Calu3 (cell line): ENCODE results near the gene EGFR. TPM values are rescaled to one million over a fixed set of nuclear protein-coding genes. Genes with fewer than 3 reads are reported as not detected.
A peak's percentile ranks its signal among the peaks of the same experiment; 100 is the strongest.

ENCODE experiments used
- BruUV-seq: library from RNA; stranded (reverse); fragments of 400-500 nt; replicated peaks from 2 replicates; lab custom pipeline; 2021; lab: Mats Ljungman, UMichigan
- CTCF ChIA-PET: fragments of 300-600 bp; sonication (Branson Sonifier 250); formaldehyde crosslinking; loops from one replicate; lab custom pipeline; 2022; ENCODE audit warnings: antibody characterized with exemption; lab: Charles Lee
- DNase-seq: peaks from one replicate; pipeline ENCODE4 v3.0.0; 2022
- H3K27ac Mint-ChIP-seq: one replicate; pipeline ENCODE4 v1.8.0; 2022; ENCODE audit warnings: mixed read lengths; ENCODE audit not compliant: unreplicated experiment
- H3K27me3 Mint-ChIP-seq: one replicate; pipeline ENCODE4 v1.8.0; 2022; ENCODE audit warnings: mixed read lengths; ENCODE audit not compliant: unreplicated experiment
- H3K36me3 Mint-ChIP-seq: one replicate; pipeline ENCODE4 v1.8.0; 2022; ENCODE audit warnings: mild to moderate bottlenecking, moderate library complexity, mixed read lengths; ENCODE audit not compliant: insufficient read depth, unreplicated experiment
- H3K4me1 Mint-ChIP-seq: one replicate; pipeline ENCODE4 v1.8.0; 2022; ENCODE audit warnings: mild to moderate bottlenecking, low read depth, mixed read lengths; ENCODE audit not compliant: unreplicated experiment
- H3K4me3 Mint-ChIP-seq: one replicate; pipeline ENCODE4 v1.8.0; 2022; ENCODE audit warnings: mild to moderate bottlenecking, low read depth, moderate library complexity, mixed read lengths; ENCODE audit not compliant: unreplicated experiment
- H3K9me3 Mint-ChIP-seq: one replicate; pipeline ENCODE4 v1.8.0; 2022; ENCODE audit warnings: low read depth, mixed read lengths; ENCODE audit not compliant: unreplicated experiment
- CTCF ChIP-seq: fragments of 200-600 bp; IDR thresholded peaks from one replicate; pipeline ENCODE4 v1.8.0; 2022; ENCODE audit warnings: antibody characterized with exemption; ENCODE audit not compliant: unreplicated experiment
- intact Hi-C: fragments of 100-400 bp; cut with micrococcal nuclease; formaldehyde crosslinking; loops from one replicate; pipeline ENCODE4 v1.10.0; 2022; ENCODE audit not compliant: unreplicated experiment
- total RNA-seq: library from RNA; stranded (reverse); gene quantifications from 2 replicates; pipeline ENCODE4 v1.2.3, GENCODE V29; 2022

Gene EGFR
- total RNA-seq, 1 experiment from 2014 or later = 87.4 TPM

GRCh38 chr7:55122263-55122662 is 103.4 kb downstream of the EGFR start:
- intact Hi-C loops = no loop called here
- Mint-ChIP-seq H3K4me3 (no peak overlapping the region), H3K27me3 (no peaks in the 10 kb centered on the region), H3K27ac (peak overlapping the region; percentile 0), H3K9me3 (no peaks in the 10 kb centered on the region), H3K36me3 (peaks cover 10% of the 10 kb centered on the region), H3K4me1 (peaks cover 56% of the 10 kb centered on the region)
- no TSS peak for BruUV-seq
- DNase-seq = no peak
- TF ChIP-seq CTCF = no peak
- CTCF ChIA-PET = no interaction called here

GRCh38 chr7:55124989-55125875 is 106.4 kb downstream of the EGFR start:
- no peak for DNase-seq
- CTCF ChIA-PET = interaction anchor here (1.2 kb wide), 1 partner anchor 20 kb away, joined by 3 read pairs; no protein-coding TSS in a partner anchor
- Mint-ChIP-seq H3K27me3 (no peaks in the 10 kb centered on the region), H3K27ac (peak overlapping the region; percentile 6), H3K36me3 (peaks cover 10% of the 10 kb centered on the region), H3K4me3 (no peak overlapping the region), H3K4me1 (peaks cover 72% of the 10 kb centered on the region), H3K9me3 (no peaks in the 10 kb centered on the region)
- intact Hi-C loops = no loop called here
- BruUV-seq = no TSS peak
- TF ChIP-seq CTCF = no peak

GRCh38 chr7:55127135-55127551 is 108.3 kb downstream of the EGFR start:
- Mint-ChIP-seq H3K9me3 (no peaks in the 10 kb centered on the region), H3K36me3 (peaks cover 11% of the 10 kb centered on the region), H3K27me3 (no peaks in the 10 kb centered on the region), H3K4me1 (peaks cover 68% of the 10 kb centered on the region), H3K4me3 (no peak overlapping the region), H3K27ac (no peak overlapping the region)
- BruUV-seq = no TSS peak
- no peak for DNase-seq
- intact Hi-C loops = no loop called here
- CTCF ChIA-PET = interaction anchor here (0.6 kb wide), 2 partner anchors 45 to 87 kb away, joined by 4 to 9 read pairs; no protein-coding TSS in a partner anchor
- TF ChIP-seq CTCF = no peak

- BruUV-seq = no TSS peak
- H3K36me3 Mint-ChIP-seq = peaks cover 15% of the 10 kb centered on the region
- no peak overlapping the region for H3K4me3 Mint-ChIP-seq
- DNase-seq = no peak
- intact Hi-C loops = no loop called here
- TF ChIP-seq CTCF = no peak
- H3K9me3 Mint-ChIP-seq = no peaks in the 10 kb centered on the region
- CTCF ChIA-PET = interaction anchor here (0.6 kb wide), 1 partner anchor 87 kb away, joined by 4 read pairs; no protein-coding TSS in a partner anchor
- H3K4me1 Mint-ChIP-seq = peaks cover 68% of the 10 kb centered on the region
- H3K27ac Mint-ChIP-seq = peak overlapping the region; percentile 86
- no peaks in the 10 kb centered on the region for H3K27me3 Mint-ChIP-seq
Observed at GRCh38 chr7:55127622-55128081, 108.8 kb downstream of the EGFR start.
